ENCODE results near the gene MINDY4.

Gene MINDY4

DNA sequence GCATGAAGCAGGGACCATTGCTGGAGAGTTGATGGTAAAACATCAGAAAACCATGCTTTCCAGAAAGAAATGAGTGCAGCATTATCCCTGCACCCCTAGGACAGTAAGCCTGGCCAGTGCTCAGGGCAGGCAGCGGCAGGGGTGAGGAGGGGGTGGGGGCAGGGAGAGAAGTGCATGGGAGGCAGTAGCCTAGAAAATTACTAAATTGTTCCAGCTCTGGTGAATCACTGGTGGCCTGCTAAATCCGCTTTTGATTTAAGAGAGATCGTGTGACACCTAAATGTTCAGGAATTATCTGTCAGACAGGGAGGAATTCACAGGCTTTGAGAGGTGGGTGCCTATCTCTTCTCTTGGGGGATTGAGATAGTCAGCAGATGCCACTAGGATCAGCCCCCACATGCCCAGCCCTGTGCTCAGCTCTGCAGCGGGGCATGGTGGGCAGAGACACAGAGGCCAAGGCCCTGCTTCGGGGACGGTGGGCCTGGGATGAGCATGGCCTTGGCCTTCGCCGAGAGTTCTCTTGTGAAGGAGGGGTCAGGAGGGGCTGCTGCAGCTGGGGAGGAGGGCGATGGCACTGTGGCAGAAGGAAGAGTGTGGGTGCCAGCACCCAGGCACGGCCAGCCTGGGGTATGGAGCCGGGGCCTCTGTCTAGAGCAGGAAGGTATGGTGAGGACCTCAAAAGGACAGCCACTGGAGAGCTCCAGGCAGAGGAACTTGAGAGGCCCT lies 135.5 kb downstream of the MINDY4 start:
- DNase-seq: no peak

- DNase-seq: no peak
These were observed 136.5 kb downstream of the MINDY4 start for GRCh38 chr7:30907527-30908267.

DNA sequence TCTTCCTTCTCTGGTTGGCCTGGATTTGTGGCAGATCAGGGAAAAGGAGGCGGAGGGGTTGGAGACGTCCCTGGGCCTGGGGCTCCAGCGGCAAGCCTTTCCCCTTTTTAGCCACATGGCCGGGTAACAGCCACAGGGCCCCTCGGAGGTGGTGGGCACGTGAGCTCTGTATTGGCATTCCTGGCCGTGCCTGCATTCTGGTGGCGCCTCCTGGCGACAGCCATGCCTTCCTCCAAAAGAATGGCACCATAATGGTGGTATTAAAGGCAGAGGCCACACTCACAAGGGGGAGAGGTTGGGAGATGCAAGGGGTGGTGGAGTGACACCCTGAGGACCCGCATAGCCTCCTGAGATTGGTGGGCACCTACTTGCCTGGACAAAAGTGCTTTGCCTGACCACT lies 137.5 kb downstream of the MINDY4 start:
- no peak for DNase-seq

- no peak for DNase-seq
These were observed 138.2 kb downstream of the MINDY4 start for GRCh38 chr7:30909431-30909830.

DNA sequence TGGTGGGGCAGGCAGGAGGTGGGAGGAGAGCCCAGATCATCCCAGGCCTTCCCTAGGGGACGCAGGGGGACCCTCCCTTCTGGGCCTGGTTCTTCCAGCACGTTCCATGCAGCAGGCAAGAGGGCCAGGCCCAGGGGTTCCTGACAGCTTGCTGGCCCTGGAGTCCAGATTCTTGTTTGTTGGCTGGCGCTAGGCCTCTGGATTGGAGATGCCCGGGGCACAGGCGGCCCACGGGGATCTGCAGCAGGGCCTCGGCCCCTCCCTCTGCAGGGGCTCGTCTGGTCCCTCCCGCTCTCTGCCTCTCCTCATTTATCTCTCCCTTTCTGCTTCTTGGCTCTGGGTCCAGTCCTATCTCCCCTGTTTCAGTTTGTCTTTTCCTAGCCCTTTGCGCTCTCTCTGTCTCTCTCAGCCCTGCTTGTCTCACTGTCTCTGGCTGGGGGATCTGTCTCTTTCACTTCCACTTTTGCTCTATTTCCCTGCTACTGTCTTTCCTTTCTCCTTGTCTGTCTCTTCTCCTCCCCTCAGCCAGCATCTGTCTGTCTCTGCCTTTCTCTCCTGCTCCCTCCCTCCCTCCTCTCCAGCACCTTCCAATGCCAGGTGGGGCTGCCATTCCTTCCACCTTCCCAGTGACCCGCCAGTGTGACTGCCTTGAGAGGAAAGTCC lies 139.3 kb downstream of the MINDY4 start:
- no peak for DNase-seq

DNA sequence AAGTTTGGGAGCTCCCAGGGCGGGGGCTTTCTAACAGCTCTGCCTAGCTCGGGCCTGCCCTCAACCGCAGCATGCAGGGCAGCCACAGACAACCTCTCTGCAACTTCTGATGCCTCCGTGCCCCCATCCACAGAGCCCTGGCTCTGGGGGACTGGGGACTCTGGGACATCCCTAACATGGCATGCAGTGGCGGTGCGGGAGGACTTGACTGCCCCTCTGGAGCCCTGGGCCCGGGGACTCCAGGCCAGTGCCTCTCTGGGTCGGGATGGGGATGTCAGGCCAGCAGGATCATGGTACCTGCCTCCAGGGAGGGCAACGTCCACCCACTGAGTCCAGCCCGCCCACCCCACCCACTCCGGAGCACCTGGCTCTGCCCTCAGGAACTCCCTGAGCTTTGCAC lies 139.9 kb downstream of the MINDY4 start:
- DNase-seq: no peak

GRCh38 chr7:30911561-30911969 lies 140.3 kb downstream of the MINDY4 start, which contains the start of gene AQP1:
TSS of gene AQP1 (plus strand) at chr7:30911853. CDS start at chr7:30911910, 57 bp downstream.
- no peak for DNase-seq

- no peak for DNase-seq
These were observed 141.0 kb downstream of the MINDY4 start for GRCh38 chr7:30912021-30912730.

DNA sequence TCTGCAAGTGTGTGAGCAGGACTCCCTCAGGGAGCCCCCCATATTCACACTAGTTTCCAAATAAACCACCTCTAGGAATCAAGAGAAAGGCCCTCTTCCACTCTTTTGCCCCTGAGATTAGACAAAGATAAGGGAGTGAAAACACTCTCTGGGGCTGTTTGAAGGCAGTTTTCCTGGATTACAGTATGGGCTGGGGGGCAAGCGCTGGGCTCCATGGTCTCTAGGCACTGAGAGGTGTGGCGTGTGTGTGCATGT lies 141.4 kb downstream of the MINDY4 start:
- no peak for DNase-seq

DNA sequence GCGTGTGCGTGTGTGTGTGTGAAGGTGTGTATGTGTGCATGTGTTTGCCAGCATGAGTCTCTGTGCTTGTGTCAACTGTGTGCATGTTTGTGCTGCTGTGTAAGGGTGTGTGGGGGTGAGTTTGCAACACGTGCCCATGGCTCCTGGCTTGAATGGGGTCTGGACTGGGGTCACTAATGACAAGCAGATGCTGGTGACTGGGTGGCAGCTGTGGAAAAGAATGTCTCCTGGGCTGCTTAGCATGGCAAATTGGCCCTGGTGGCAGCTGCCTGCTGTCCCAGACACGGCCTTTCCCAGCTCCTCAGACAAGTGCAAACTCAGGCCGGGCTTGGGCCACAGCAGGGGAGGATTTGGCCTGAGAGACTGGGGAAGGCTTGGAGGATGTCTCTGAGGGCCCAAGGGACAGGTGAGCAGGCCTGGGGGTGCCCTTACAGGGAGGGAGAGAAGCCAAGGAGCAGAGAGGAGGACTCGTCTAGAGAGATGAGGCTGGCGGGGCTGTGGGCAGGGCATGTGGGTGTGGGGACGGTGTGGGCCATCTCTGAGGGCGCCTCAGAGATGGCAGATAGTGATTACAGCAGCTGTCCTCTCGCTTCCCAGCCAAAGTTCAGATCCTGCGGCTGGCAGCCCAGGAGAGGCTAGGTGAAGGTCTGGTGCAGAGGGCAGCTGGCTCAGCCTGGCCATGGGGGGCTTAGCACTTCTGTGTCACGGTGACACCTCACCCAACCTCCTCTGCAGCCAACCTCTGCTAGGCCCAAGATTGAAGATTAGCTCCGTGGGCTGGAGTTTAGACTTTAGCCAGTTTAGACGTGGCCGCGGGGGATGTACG lies 142.0 kb downstream of the MINDY4 start:
- no peak for DNase-seq

GRCh38 chr7:30913821-30914515 lies 142.8 kb downstream of the MINDY4 start:
- no peak for DNase-seq

- no peak for DNase-seq
These were observed 143.4 kb downstream of the MINDY4 start for GRCh38 chr7:30914596-30914995.

- no peak for DNase-seq
These were observed 143.9 kb downstream of the MINDY4 start for GRCh38 chr7:30915005-30915601.

DNA sequence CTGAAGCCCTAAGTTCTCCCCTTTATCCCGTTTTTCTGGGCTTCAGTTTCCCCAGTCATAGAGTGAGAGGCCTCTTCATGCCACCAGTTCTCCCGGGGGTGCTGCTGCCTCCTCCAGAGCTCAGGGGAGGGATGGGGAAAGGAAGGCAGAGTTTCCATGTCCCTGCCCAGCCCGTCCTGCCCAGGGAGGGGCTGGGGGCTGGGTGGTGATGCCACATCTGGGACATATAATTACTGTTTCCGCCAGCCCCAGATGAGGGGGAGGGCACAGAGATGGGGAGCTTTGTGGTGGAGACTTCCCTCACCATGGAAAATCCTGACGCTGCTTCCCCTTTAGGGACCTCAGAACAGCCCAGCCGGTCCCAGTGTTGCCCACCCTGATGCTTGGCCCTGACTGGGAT lies 144.5 kb downstream of the MINDY4 start:
- DNase-seq: no peak

GRCh38 chr7:30916255-30916654 lies 145.0 kb downstream of the MINDY4 start:
- no peak for DNase-seq

GRCh38 chr7:30916767-30917166 lies 145.6 kb downstream of the MINDY4 start:
- no peak for DNase-seq

GRCh38 chr7:30917216-30917893 lies 146.1 kb downstream of the MINDY4 start:
- no peak for DNase-seq

DNA sequence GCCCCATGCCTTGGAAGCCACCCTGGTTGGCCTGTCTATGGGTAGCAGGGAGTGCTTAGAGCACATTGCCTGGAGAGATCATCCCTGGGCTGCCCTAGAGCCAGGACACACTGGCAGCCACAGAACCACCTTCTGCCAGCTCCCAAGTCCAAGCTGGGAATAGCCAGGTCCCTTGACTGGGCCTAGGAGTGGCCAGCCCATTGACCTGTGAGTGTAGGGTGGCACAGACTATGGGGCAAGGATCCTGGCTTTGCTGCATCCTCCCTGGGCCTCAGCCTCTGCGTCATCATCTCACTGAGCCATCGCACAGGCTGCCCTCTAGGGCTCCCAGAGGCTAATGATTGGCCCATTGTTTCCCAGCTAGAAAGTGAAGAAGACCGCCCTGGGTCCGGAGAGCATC lies 147.5 kb downstream of the MINDY4 start:
- DNase-seq: no peak

GRCh38 chr7:30920021-30920583 lies 148.9 kb downstream of the MINDY4 start:
- no peak for DNase-seq

All from NCI-H1436 (cell line).